ENCODE measurements around the gene TRAF2. TPM values are rescaled to one million over a fixed set of nuclear protein-coding genes. Genes with fewer than 3 reads are reported as not detected.
A peak's percentile ranks its signal among the peaks of the same experiment; 100 is the strongest.

TRAF2 gene
- total and polyA plus RNA-seq, 2 donors (not counting 3 experiments of a cell fraction or from before 2014, with no cell fraction given), result 10.9 to 23.1 TPM

DNA sequence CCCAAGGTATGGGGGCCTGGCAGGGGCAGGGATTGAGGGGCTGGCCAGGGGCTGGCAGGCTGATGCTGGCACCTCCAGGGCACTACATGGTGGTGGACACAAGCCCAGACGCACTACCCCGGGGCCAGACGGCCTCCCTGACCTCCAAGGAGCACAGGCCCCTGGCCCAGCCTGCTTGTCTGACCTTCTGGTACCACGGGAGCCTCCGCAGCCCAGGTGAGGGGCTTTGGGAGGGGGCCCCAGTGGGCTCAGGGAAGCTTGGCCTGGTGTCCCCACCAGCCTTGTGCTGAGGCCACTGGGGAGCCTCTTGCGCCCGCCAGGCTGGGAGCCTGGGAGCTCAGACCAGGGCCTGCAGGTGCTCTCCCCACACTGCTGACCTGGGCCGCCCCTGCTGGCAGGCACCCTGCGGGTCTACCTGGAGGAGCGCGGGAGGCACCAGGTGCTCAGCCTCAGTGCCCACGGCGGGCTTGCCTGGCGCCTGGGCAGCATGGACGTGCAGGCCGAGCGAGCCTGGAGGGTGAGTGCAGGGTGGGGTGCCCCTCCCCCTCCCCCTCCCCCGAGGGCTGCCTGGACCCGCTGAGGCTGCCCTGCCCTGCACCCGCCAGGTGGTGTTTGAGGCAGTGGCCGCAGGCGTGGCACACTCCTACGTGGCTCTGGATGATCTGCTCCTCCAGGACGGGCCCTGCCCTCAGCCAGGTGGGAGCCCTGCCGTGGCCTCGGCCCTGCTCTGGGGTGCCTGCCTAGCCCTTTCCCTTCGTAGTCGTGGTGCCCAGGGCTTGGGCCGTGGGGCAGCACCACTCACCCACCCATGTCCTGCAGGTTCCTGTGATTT is 28.5 kb upstream of the TRAF2 start:
- Histone ChIP-seq H3K9ac (replicated peaks; ENCODE audit: extremely low read depth, insufficient read depth, low read length) (no peak overlapping the region), H3K27ac (ENCODE audit: insufficient read depth, low read depth, low read length) (no peak overlapping the region), H3K4me3 (replicated peaks in 1 of 3; ENCODE audit: insufficient read depth in 1 of 3, low read depth in 1 of 3, low read length in 3 of 3) (no peak overlapping the region), H3K9me1 (replicated peaks; ENCODE audit: control insufficient read depth, extremely low read depth, insufficient read depth, low read length) (no peaks in the 10 kb centered on the region), H3K4me2 (ENCODE audit: insufficient read depth, low read length) (no peak overlapping the region), H3K27me3 (ENCODE audit: control insufficient read depth in 2 of 2, insufficient read depth in 2 of 2, low read length in 2 of 2) (no peaks in the 10 kb centered on the region), H3K36me3 (ENCODE audit: control insufficient read depth in 2 of 2, extremely low read depth in 1 of 2, insufficient read depth in 2 of 2, low read length in 2 of 2) (peaks cover 0 to 11% of the 10 kb centered on the region in 2 experiments), H3K9me3 (replicated peaks; ENCODE audit: control insufficient read depth, insufficient read depth, low read length) (no peaks in the 10 kb centered on the region), H4K20me1 (replicated peaks; ENCODE audit: control insufficient read depth, extremely low read depth, insufficient read depth, low read length) (no peaks in the 10 kb centered on the region), H2AFZ (ENCODE audit: low read depth, low read length) (no peak overlapping the region), H3K4me1 (ENCODE audit: control insufficient read depth, extremely low read depth, insufficient read depth, low read length) (no peaks in the 10 kb centered on the region), H3K79me2 (ENCODE audit: control insufficient read depth, insufficient read depth, low read length) (no peaks in the 10 kb centered on the region)
- TF ChIP-seq MYC (IDR thresholded peaks at IDR 0.05; ENCODE audit: low read depth, low read length), result no peak
- TF ChIP-seq GATA2 (IDR thresholded peaks at IDR 0.05; ENCODE audit: insufficient read depth, insufficient read length, low read depth, low read length), result no peak
- peak; percentile 10 for TF ChIP-seq POLR2AphosphoS5 (IDR thresholded peaks at IDR 0.05; ENCODE audit: insufficient read depth, low read depth, low read length)
- TF ChIP-seq EZH2 (IDR thresholded peaks at IDR 0.05; ENCODE audit: borderline replicate concordance, low read depth, low read length, severe bottlenecking), result no peak
- ChIA-PET POLR2A (no interaction called here), CTCF (no interaction called here)
- intact Hi-C loops (cut with micrococcal nuclease) (no loop called here), dilution Hi-C loops (cut with MboI; ENCODE audit: extremely low pct_ligation_motif_present, low sequenced_read_pairs) (no loop called here)
- FAIRE-seq (no peak), DNase-seq (ENCODE audit: low read depth, low spot score) (no peak)
- BruUV-seq (replicated peaks), result no TSS peak

DNA sequence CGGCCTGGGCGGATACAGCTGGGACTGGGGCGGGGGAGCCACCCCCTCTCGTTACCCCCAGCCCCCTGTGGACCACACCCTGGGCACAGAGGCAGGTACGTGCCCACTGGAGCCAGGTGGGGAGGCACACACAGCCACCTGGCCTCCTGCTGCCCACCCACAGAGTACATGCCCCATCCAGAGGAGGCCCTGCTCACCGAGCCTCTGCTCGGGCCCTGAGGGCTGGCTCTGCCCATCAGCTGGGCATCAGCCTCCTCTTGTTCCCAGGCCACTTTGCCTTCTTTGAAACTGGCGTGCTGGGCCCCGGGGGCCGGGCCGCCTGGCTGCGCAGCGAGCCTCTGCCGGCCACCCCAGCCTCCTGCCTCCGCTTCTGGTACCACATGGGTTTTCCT is 27.9 kb upstream of the TRAF2 start:
- dilution Hi-C loops (cut with MboI; ENCODE audit: extremely low pct_ligation_motif_present, low sequenced_read_pairs) (no loop called here), intact Hi-C loops (cut with micrococcal nuclease) (no loop called here)
- Histone ChIP-seq H3K36me3 (ENCODE audit: control insufficient read depth in 2 of 2, extremely low read depth in 1 of 2, insufficient read depth in 2 of 2, low read length in 2 of 2) (peaks cover 3 to 18% of the 10 kb centered on the region in 2 experiments), H3K9ac (replicated peaks; ENCODE audit: extremely low read depth, insufficient read depth, low read length) (no peak overlapping the region), H2AFZ (ENCODE audit: low read depth, low read length) (no peak overlapping the region), H3K9me3 (replicated peaks; ENCODE audit: control insufficient read depth, insufficient read depth, low read length) (no peaks in the 10 kb centered on the region), H3K9me1 (replicated peaks; ENCODE audit: control insufficient read depth, extremely low read depth, insufficient read depth, low read length) (no peaks in the 10 kb centered on the region), H3K4me1 (ENCODE audit: control insufficient read depth, extremely low read depth, insufficient read depth, low read length) (no peaks in the 10 kb centered on the region), H3K27me3 (ENCODE audit: control insufficient read depth in 2 of 2, insufficient read depth in 2 of 2, low read length in 2 of 2) (no peaks in the 10 kb centered on the region), H3K4me2 (ENCODE audit: insufficient read depth, low read length) (no peak overlapping the region), H4K20me1 (replicated peaks; ENCODE audit: control insufficient read depth, extremely low read depth, insufficient read depth, low read length) (no peaks in the 10 kb centered on the region), H3K79me2 (ENCODE audit: control insufficient read depth, insufficient read depth, low read length) (no peaks in the 10 kb centered on the region), H3K4me3 (replicated peaks in 1 of 3; ENCODE audit: insufficient read depth in 1 of 3, low read depth in 1 of 3, low read length in 3 of 3) (no peak overlapping the region), H3K27ac (ENCODE audit: insufficient read depth, low read depth, low read length) (no peak overlapping the region)
- no TSS peak for BruUV-seq (replicated peaks)
- DNase-seq (ENCODE audit: low read depth, low spot score) (no peak), FAIRE-seq (no peak)
- no peak for TF ChIP-seq POLR2A (IDR thresholded peaks at IDR 0.05; ENCODE audit: low read depth, low read length)
- TF ChIP-seq EZH2 (IDR thresholded peaks at IDR 0.05; ENCODE audit: borderline replicate concordance, low read depth, low read length, severe bottlenecking), result no peak
- TF ChIP-seq, protein P1, sequence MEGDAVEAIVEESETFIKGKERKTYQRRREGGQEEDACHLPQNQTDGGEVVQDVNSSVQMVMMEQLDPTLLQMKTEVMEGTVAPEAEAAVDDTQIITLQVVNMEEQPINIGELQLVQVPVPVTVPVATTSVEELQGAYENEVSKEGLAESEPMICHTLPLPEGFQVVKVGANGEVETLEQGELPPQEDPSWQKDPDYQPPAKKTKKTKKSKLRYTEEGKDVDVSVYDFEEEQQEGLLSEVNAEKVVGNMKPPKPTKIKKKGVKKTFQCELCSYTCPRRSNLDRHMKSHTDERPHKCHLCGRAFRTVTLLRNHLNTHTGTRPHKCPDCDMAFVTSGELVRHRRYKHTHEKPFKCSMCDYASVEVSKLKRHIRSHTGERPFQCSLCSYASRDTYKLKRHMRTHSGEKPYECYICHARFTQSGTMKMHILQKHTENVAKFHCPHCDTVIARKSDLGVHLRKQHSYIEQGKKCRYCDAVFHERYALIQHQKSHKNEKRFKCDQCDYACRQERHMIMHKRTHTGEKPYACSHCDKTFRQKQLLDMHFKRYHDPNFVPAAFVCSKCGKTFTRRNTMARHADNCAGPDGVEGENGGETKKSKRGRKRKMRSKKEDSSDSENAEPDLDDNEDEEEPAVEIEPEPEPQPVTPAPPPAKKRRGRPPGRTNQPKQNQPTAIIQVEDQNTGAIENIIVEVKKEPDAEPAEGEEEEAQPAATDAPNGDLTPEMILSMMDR (IDR thresholded peaks at IDR 0.05; ENCODE audit: extremely low read depth in 1 of 2, insufficient read depth in 1 of 2, low read depth in 1 of 2, low read length in 2 of 2), result no peak
- no peak for TF ChIP-seq JUN (IDR thresholded peaks at IDR 0.05; ENCODE audit: borderline replicate concordance, insufficient read depth, insufficient read length, low read depth)
- no peak for TF ChIP-seq POLR2AphosphoS5 (IDR thresholded peaks at IDR 0.05; ENCODE audit: insufficient read depth, low read depth, low read length)
- no peak for TF ChIP-seq FOS (IDR thresholded peaks at IDR 0.05; ENCODE audit: borderline replicate concordance, insufficient read depth, low read length)
- TF ChIP-seq MYC (IDR thresholded peaks at IDR 0.05; ENCODE audit: low read depth, low read length), result no peak
- TF ChIP-seq, protein P2, sequence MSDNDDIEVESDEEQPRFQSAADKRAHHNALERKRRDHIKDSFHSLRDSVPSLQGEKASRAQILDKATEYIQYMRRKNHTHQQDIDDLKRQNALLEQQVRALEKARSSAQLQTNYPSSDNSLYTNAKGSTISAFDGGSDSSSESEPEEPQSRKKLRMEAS (IDR thresholded peaks at IDR 0.05; ENCODE audit: insufficient read depth, insufficient read length), result no peak
- no peak for TF ChIP-seq GATA2 (IDR thresholded peaks at IDR 0.05; ENCODE audit: insufficient read depth, insufficient read length, low read depth, low read length)
- ChIA-PET POLR2A (no interaction called here), CTCF (no interaction called here)
